A549 (cell line): ENCODE data around the gene FBXO28. TPM values are rescaled to one million over a fixed set of nuclear protein-coding genes. Genes with fewer than 3 reads are reported as not detected.
A peak's percentile ranks its signal among the peaks of the same experiment; 100 is the strongest.

Source experiments
- ATAC-seq, 2 experiments: fragments of 200-7000 bp in 1 of 2; fragments of >200 bp in 1 of 2; cut with Nextera tagmentation in 1 of 2; cut with Tn5 transposase in 1 of 2; 3 replicates each; pipeline versions ENCODE4 v1.8.0 to v1.9.1; 2018 to 2020; ENCODE audit warnings: mild to moderate bottlenecking in 1 of 2, moderate library complexity in 1 of 2
- CTCF ChIA-PET: fragments of 300-600 bp; sonication (Branson Sonifier 250); formaldehyde crosslinking; extraction: SDS; loops from one replicate; lab custom pipeline; 2021; ENCODE audit warnings: antibody characterized with exemption, inconsistent platforms; lab: Yijun Ruan, JAX
- POLR2A ChIA-PET: fragments of 350-600 bp; formaldehyde crosslinking; extraction: SDS; loops from one replicate; lab custom pipeline; 2021; ENCODE audit warnings: antibody characterized with exemption, inconsistent platforms; lab: Yijun Ruan, JAX
- DNase-seq, 2 experiments: peaks; one replicate each; pipeline versions ENCODE4 v3.0.0 to v3.0.0-alpha.2; 2011 to 2016; ENCODE audit warnings: low read depth in 1 of 2, low spot score in 1 of 2
- FAIRE-seq: peaks from 2 replicates; lab custom pipeline; 2011; peaks lifted over from hg19 to GRCh38; lab: Jason Lieb, UNC
- H3K27ac ChIP-seq, 2 experiments: fragments of >200 bp; sonication (Bioruptor Twin); formaldehyde crosslinking; 3 replicates each; pipeline ENCODE4 v1.5.1; 2016 to 2017
- H3K4me1 ChIP-seq: fragments of >200 bp; sonication (Bioruptor Twin); formaldehyde crosslinking; 3 replicates; pipeline ENCODE4 v1.6.1; 2016
- H3K4me2 ChIP-seq: fragments of >200 bp; sonication (Bioruptor Twin); formaldehyde crosslinking; 3 replicates; pipeline ENCODE4 v1.6.1; 2016
- H3K4me3 ChIP-seq: fragments of >200 bp; sonication (Bioruptor Twin); formaldehyde crosslinking; 3 replicates; pipeline ENCODE4 v1.5.1; 2016
- H3K9me3 ChIP-seq: fragments of >200 bp; sonication (Bioruptor Twin); formaldehyde crosslinking; 3 replicates; pipeline ENCODE4 v1.6.1; 2016
- BCL3 ChIP-seq: fragments of >200 bp; sonication (Bioruptor Twin); formaldehyde crosslinking; IDR thresholded peaks from 3 replicates; pipeline ENCODE4 v1.6.1; 2016
- EHF ChIP-seq: fragments of 250-450 bp; sonication (Bioruptor Pico); IDR thresholded peaks from 2 replicates; pipeline ENCODE4 v1.5.0; 2020; ENCODE audit warnings: mild to moderate bottlenecking
- EP300 ChIP-seq, 2 experiments: fragments of >200 bp; sonication (Bioruptor Twin); formaldehyde crosslinking; IDR thresholded peaks; 2 replicates in 1 of 2; 3 replicates in 1 of 2; pipeline ENCODE4 v1.6.1; 2016 to 2017
- HES2 ChIP-seq: fragments of >200 bp; sonication (Bioruptor Twin); formaldehyde crosslinking; IDR thresholded peaks from 2 replicates; pipeline ENCODE4 v1.6.1; 2016
- JUN ChIP-seq, 2 experiments: fragments of >200 bp; sonication (Bioruptor Twin); formaldehyde crosslinking; IDR thresholded peaks; 2 replicates in 1 of 2; 3 replicates in 1 of 2; pipeline ENCODE4 v1.6.1; 2016 to 2017
- JUNB ChIP-seq: fragments of >200 bp; sonication (Bioruptor Twin); formaldehyde crosslinking; IDR thresholded peaks from 2 replicates; pipeline ENCODE4 v1.6.1; 2016
- MAFK ChIP-seq: fragments of 450-650 bp; IDR thresholded peaks from 2 replicates; pipeline ENCODE4 v1.6.1; 2014; ENCODE audit not compliant: partially characterized antibody
- MAZ ChIP-seq: fragments of 150-350 bp; IDR thresholded peaks from 2 replicates; pipeline ENCODE4 v1.6.1; 2014; ENCODE audit warnings: antibody characterized with exemption, low read depth, low read length, borderline replicate concordance
- MYC ChIP-seq: IDR thresholded peaks from 2 replicates; pipeline ENCODE4 v1.6.1; 2012; ENCODE audit warnings: mild to moderate bottlenecking, inconsistent platforms, low read length, improper control_type of control experiment, borderline replicate concordance
- NFE2L2 ChIP-seq: fragments of 150-350 bp; conservative IDR thresholded peaks from 2 replicates; pipeline ENCODE4 v1.6.1; 2014; ENCODE audit warnings: low read length
- NPAS2 ChIP-seq: fragments of 250-450 bp; sonication (Bioruptor Pico); IDR thresholded peaks from 2 replicates; pipeline ENCODE4 v1.8.0; 2022; ENCODE audit warnings: mild to moderate bottlenecking, moderate library complexity, borderline replicate concordance
- NR3C1 ChIP-seq: fragments of >200 bp; sonication (Bioruptor Twin); formaldehyde crosslinking; IDR thresholded peaks from 3 replicates; pipeline ENCODE4 v1.6.1; 2017
- PHF8 ChIP-seq: fragments of 200-600 bp; sonication (generic); IDR thresholded peaks from 2 replicates; pipeline ENCODE4 v1.6.1; 2016; ENCODE audit warnings: low read depth, mild to moderate bottlenecking, antibody characterized with exemption, moderate library complexity, borderline replicate concordance
- POLR2A ChIP-seq: IDR thresholded peaks from 2 replicates; pipeline ENCODE4 v1.6.1; 2012; ENCODE audit warnings: mild to moderate bottlenecking, low read length
- RAD21 ChIP-seq, 2 experiments: fragments of >200 bp in 1 of 2; sonication (Bioruptor Twin) in 1 of 2; formaldehyde crosslinking in 1 of 2; IDR thresholded peaks in 1 of 2; conservative IDR thresholded peaks in 1 of 2; 2 replicates in 1 of 2; 3 replicates in 1 of 2; pipeline ENCODE4 v1.6.1; 2012 to 2018; ENCODE audit warnings: inconsistent platforms in 1 of 2
- RCOR1 ChIP-seq: fragments of 150-350 bp; IDR thresholded peaks from 2 replicates; pipeline ENCODE4 v1.6.1; 2014; ENCODE audit warnings: antibody characterized with exemption, low read length, low read depth
- RFX5 ChIP-seq: fragments of 450-650 bp; IDR thresholded peaks from 2 replicates; pipeline ENCODE4 v1.7.1; 2014; ENCODE audit warnings: antibody characterized with exemption, mild to moderate bottlenecking, moderate library complexity
- SMC3 ChIP-seq: fragments of >200 bp; sonication (Bioruptor Twin); formaldehyde crosslinking; IDR thresholded peaks from 3 replicates; pipeline ENCODE4 v1.6.1; 2018; ENCODE audit warnings: inconsistent platforms
- SREBF2 ChIP-seq: fragments of 450-650 bp; IDR thresholded peaks from 2 replicates; pipeline ENCODE4 v1.6.1; 2014; ENCODE audit warnings: mild to moderate bottlenecking, moderate library complexity
- ZC3H11A ChIP-seq: fragments of 450-650 bp; IDR thresholded peaks from 2 replicates; pipeline ENCODE4 v1.6.1; 2014; ENCODE audit warnings: antibody characterized with exemption, mild to moderate bottlenecking
- WGBS: methylation state at CpG from one replicate; pipeline ENCODE4 v1.1.6; 2017; ENCODE audit errors: missing lambda C conversion rate; 5-methylcytosine and 5-hydroxymethylcytosine counted together
- polyA plus RNA-seq, 4 experiments: library from polyadenylated mRNA; depleted of rRNA in 3 of 4; stranded (reverse); fragments of >200 nt; fragmentation: RNase III in 1 of 4; extraction: RNeasy Plus Mini Kit Qiagen cat#74134 plus additional on column Dnase treatment in 1 of 4; gene quantifications; 2 replicates in 3 of 4; 3 replicates in 1 of 4; pipeline ENCODE4 v1.2.3, GENCODE V29; 2011 to 2017
- TF ChIP-seq, protein P1 (sequence below): fragments of 450-650 bp; IDR thresholded peaks from 2 replicates; pipeline ENCODE4 v1.6.1; 2014; ENCODE audit warnings: antibody characterized with exemption
- TF ChIP-seq, protein P2 (sequence below): fragments of >200 bp; sonication (Bioruptor Twin); formaldehyde crosslinking; IDR thresholded peaks from 3 replicates; pipeline ENCODE4 v1.5.1; 2016
- TF ChIP-seq, protein P3 (sequence below): IDR thresholded peaks from 2 replicates; pipeline ENCODE4 v1.6.1; 2012

The FBXO28 gene
- polyA plus RNA-seq, 2 of the 4 experiments (the other 2 are of a cell fraction): 19.1 to 31.5 TPM

DNA sequence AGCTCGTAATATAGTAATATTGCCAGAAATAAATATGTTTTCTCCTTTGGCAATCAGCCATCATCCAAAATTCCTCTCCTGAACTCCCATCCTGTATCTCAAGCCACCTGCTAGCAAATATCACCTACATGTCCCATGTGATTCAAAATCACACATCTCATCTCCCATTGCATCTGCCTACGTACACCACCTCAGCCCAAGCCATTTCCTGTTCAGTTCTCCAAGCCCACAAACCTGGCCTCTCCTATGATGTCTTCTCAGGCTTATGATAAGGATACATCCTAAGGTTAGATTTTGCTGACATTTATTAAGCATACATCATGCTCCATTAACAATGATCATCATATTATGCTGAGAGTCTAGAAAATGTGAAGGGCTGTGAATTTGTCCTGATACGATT, 37.2 kb downstream of the FBXO28 start:
- FAIRE-seq: no peak
- DNase-seq: no peak
- no peak overlapping the region for H3K4me2 ChIP-seq
- no peak overlapping the region for H3K27ac ChIP-seq
- no peak for ATAC-seq
- no peaks in the 10 kb centered on the region for H3K4me1 ChIP-seq
- no peak for TF ChIP-seq EP300 (IDR thresholded peaks at IDR 0.05)
- TF ChIP-seq SREBF2: no peak
- no peak for TF ChIP-seq POLR2A
- no peak for TF ChIP-seq BCL3
- no peak for TF ChIP-seq ZC3H11A
- TF ChIP-seq SMC3: no peak
- TF ChIP-seq EHF (CRISPR knock-in tag): no peak
- no peak for TF ChIP-seq PHF8
- no peak for TF ChIP-seq RCOR1
- no peak for TF ChIP-seq NR3C1
- no peak for TF ChIP-seq JUN (IDR thresholded peaks at IDR 0.05)
- TF ChIP-seq, protein P1, sequence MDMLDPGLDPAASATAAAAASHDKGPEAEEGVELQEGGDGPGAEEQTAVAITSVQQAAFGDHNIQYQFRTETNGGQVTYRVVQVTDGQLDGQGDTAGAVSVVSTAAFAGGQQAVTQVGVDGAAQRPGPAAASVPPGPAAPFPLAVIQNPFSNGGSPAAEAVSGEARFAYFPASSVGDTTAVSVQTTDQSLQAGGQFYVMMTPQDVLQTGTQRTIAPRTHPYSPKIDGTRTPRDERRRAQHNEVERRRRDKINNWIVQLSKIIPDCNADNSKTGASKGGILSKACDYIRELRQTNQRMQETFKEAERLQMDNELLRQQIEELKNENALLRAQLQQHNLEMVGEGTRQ: no peak
- TF ChIP-seq, protein P2, sequence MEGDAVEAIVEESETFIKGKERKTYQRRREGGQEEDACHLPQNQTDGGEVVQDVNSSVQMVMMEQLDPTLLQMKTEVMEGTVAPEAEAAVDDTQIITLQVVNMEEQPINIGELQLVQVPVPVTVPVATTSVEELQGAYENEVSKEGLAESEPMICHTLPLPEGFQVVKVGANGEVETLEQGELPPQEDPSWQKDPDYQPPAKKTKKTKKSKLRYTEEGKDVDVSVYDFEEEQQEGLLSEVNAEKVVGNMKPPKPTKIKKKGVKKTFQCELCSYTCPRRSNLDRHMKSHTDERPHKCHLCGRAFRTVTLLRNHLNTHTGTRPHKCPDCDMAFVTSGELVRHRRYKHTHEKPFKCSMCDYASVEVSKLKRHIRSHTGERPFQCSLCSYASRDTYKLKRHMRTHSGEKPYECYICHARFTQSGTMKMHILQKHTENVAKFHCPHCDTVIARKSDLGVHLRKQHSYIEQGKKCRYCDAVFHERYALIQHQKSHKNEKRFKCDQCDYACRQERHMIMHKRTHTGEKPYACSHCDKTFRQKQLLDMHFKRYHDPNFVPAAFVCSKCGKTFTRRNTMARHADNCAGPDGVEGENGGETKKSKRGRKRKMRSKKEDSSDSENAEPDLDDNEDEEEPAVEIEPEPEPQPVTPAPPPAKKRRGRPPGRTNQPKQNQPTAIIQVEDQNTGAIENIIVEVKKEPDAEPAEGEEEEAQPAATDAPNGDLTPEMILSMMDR: no peak
- no peak for TF ChIP-seq MAZ
- TF ChIP-seq RAD21 (conservative IDR thresholded peaks at IDR 0.05 in 1 of 2, IDR thresholded peaks at IDR 0.05 in 1 of 2): no peak
- TF ChIP-seq HES2: no peak
- TF ChIP-seq JUNB: no peak
- no peak for TF ChIP-seq RFX5
- no peaks in the 10 kb centered on the region for H3K9me3 ChIP-seq
- no peak overlapping the region for H3K4me3 ChIP-seq
- ChIA-PET POLR2A (no interaction called here), CTCF (no interaction called here)
- WGBS: 63% methylated on average over 3 of the region's 3 CpGs

DNA sequence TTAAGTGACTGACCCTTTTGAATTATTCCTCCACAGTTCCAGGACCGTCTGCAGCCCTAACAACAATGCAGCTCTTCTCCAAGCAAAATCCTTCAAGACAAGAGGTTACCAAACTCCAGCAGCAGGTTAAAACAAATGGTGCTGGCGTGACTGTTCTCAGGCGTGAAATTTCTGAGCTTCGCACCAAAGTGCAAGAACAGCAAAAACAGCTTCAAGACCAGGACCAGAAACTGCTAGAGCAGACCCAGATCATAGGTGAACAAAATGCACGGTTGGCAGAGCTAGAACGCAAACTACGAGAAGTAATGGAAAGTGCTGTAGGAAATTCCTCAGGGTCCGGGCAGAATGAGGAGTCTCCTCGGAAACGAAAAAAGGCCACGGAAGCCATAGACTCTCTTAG, 43.4 kb downstream of the FBXO28 start:
- no peak for TF ChIP-seq HES2
- no peak for TF ChIP-seq NPAS2 (CRISPR knock-in tag)
- TF ChIP-seq MAFK: peak; percentile 68
- TF ChIP-seq, protein P3, sequence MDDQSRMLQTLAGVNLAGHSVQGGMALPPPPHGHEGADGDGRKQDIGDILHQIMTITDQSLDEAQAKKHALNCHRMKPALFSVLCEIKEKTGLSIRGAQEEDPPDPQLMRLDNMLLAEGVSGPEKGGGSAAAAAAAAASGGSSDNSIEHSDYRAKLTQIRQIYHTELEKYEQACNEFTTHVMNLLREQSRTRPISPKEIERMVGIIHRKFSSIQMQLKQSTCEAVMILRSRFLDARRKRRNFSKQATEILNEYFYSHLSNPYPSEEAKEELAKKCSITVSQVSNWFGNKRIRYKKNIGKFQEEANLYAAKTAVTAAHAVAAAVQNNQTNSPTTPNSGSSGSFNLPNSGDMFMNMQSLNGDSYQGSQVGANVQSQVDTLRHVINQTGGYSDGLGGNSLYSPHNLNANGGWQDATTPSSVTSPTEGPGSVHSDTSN: no peak
- TF ChIP-seq MYC: no peak
- no peak for TF ChIP-seq NFE2L2

More for the DNA sequence above, 43.4 kb downstream of the FBXO28 start:
- CTCF ChIA-PET: interaction anchor here (0.7 to 0.9 kb wide), 2 partner anchors 14 to 1595 kb away, joined by 3 read pairs; no protein-coding TSS in a partner anchor
- Histone ChIP-seq H3K4me3 (no peak overlapping the region), H3K27ac (no peak overlapping the region), H3K9me3 (no peaks in the 10 kb centered on the region), H3K4me2 (no peak overlapping the region), H3K4me1 (no peaks in the 10 kb centered on the region)
- POLR2A ChIA-PET: no interaction called here
- no peak for DNase-seq
- ATAC-seq: no peak
- 94% methylated on average over 11 of the region's 11 CpGs for WGBS
- no peak for FAIRE-seq
